K562 (cell line): ENCODE results near the gene BRSK1. TPM values are rescaled to one million over a fixed set of nuclear protein-coding genes. Genes with fewer than 3 reads are reported as not detected.

ENCODE experiments used
- ATAC-seq: fragments of 200-7000 bp; cut with Tn5 transposase; 3 replicates; pipeline ENCODE4 v1.9.1; 2020; ENCODE audit warnings: moderate library complexity
- BruUV-seq: library from RNA; stranded (reverse); fragments of 400-500 nt; replicated peaks from 2 replicates; lab custom pipeline; 2021; lab: Mats Ljungman, UMichigan
- CTCF ChIA-PET: fragments of 300-600 bp; formaldehyde crosslinking; extraction: SDS; loops from one replicate; lab custom pipeline; 2021; ENCODE audit warnings: low intra/inter-chr PET ratio; lab: Yijun Ruan, JAX
- POLR2A ChIA-PET: fragments of 300-600, 350-650 bp; sonication (Branson Sonifier 250); formaldehyde crosslinking; extraction: SDS; loops from one replicate; lab custom pipeline; 2021; ENCODE audit warnings: antibody characterized with exemption, inconsistent platforms; lab: Yijun Ruan, JAX
- DNase-seq, 4 experiments: peaks; one replicate each; pipeline versions ENCODE4 v3.0.0 to v3.0.0-alpha.2; 2011 to 2018; ENCODE audit warnings: low spot score in 3 of 4, mixed read lengths in 3 of 4; ENCODE audit errors: extremely low read depth in 1 of 4
- FAIRE-seq: peaks from 2 replicates; lab custom pipeline; 2011; peaks lifted over from hg19 to GRCh38; lab: Jason Lieb, UNC
- H2AFZ ChIP-seq: 2 replicates; pipeline ENCODE4 v1.6.0; 2011; ENCODE audit warnings: low read depth, low read length, control low read depth, inconsistent platforms
- H3K27ac ChIP-seq: fragments of 200-600 bp; 3 replicates; pipeline ENCODE4 v1.8.0; 2011; ENCODE audit warnings: low read depth, mild to moderate bottlenecking, control low read depth, inconsistent platforms, low read length, moderate library complexity, mixed read lengths; ENCODE audit errors: extremely low read depth
- H3K27me3 ChIP-seq, 2 experiments: fragments of 300-600 bp in 1 of 2; 2 replicates in 1 of 2; 3 replicates in 1 of 2; pipeline versions ENCODE4 v1.6.0 to v1.8.0; 2011; ENCODE audit warnings: inconsistent platforms in 2 of 2, low read length in 2 of 2, mild to moderate bottlenecking in 1 of 2, mixed read lengths in 1 of 2, moderate library complexity in 1 of 2; ENCODE audit not compliant: control insufficient read depth in 2 of 2, insufficient read depth in 2 of 2
- H3K36me3 ChIP-seq: fragments of 300-600 bp; 3 replicates; pipeline ENCODE4 v1.8.0; 2011; ENCODE audit warnings: mild to moderate bottlenecking, low read length, inconsistent platforms; ENCODE audit not compliant: control insufficient read depth, insufficient read depth
- H3K4me1 ChIP-seq, 2 experiments: fragments of 200-600 bp in 1 of 2; replicated peaks in 1 of 2; 2 replicates in 1 of 2; 3 replicates in 1 of 2; pipeline versions ENCODE4 v1.5.1 to v1.8.0; 2011; ENCODE audit warnings: inconsistent platforms in 2 of 2, low read length in 2 of 2, mild to moderate bottlenecking in 1 of 2, mixed read lengths in 1 of 2, moderate library complexity in 1 of 2; ENCODE audit not compliant: control insufficient read depth in 2 of 2, insufficient read depth in 2 of 2
- H3K4me2 ChIP-seq: 2 replicates; pipeline ENCODE4 v1.6.1; 2011; ENCODE audit warnings: low read length, control low read depth, inconsistent platforms, mixed read lengths; ENCODE audit not compliant: insufficient read depth
- H3K4me3 ChIP-seq: fragments of 200-600 bp; sonication (generic), shearing (Covaris generic); 2 replicates; pipeline ENCODE4 v1.5.1; 2016; ENCODE audit warnings: control low read depth, inconsistent platforms
- H3K79me2 ChIP-seq: fragments of 200-600 bp; 3 replicates; pipeline ENCODE4 v1.8.0; 2011; ENCODE audit warnings: low read length, inconsistent platforms; ENCODE audit not compliant: control insufficient read depth, insufficient read depth
- H3K9ac ChIP-seq, 2 experiments: 2 replicates each; pipeline versions ENCODE4 v1.6.0 to v1.6.1; 2011; ENCODE audit warnings: low read depth in 2 of 2, low read length in 2 of 2, control low read depth in 1 of 2, inconsistent platforms in 1 of 2, mild to moderate bottlenecking in 1 of 2, mixed read lengths in 1 of 2; ENCODE audit not compliant: insufficient read depth in 1 of 2
- H3K9me1 ChIP-seq: one replicate; pipeline ENCODE4 v1.6.0; 2011; ENCODE audit warnings: inconsistent platforms, mild to moderate bottlenecking, low read length, moderate library complexity; ENCODE audit not compliant: control insufficient read depth, insufficient read depth
- H3K9me3 ChIP-seq: replicated peaks from 2 replicates; pipeline ENCODE4 v1.5.1; 2011; ENCODE audit warnings: low read depth, low read length, inconsistent platforms; ENCODE audit not compliant: control insufficient read depth, insufficient read depth
- H4K20me1 ChIP-seq: replicated peaks from 2 replicates; pipeline ENCODE4 v1.6.1; 2011; ENCODE audit warnings: low read length, inconsistent platforms, mixed read lengths; ENCODE audit not compliant: control insufficient read depth, insufficient read depth
- CC2D1A ChIP-seq: fragments of 450-650 bp; IDR thresholded peaks from 2 replicates; pipeline ENCODE4 v1.6.1; 2017; ENCODE audit warnings: mild to moderate bottlenecking
- CEBPG ChIP-seq, 3 experiments: fragments of 200-800 bp in 1 of 3; sonication (Bioruptor generic) in 1 of 3; sonication (generic) in 1 of 3; formaldehyde crosslinking in 1 of 3; IDR thresholded peaks in 2 of 3; conservative IDR thresholded peaks in 1 of 3; 2 replicates each; pipeline versions ENCODE4 v1.6.1 to v1.8.0; 2016 to 2022; ENCODE audit warnings: missing compliant biosample characterization in 2 of 3, missing genetic modification characterization in 2 of 3, mild to moderate bottlenecking in 1 of 3, missing genetic modification reagents in 1 of 3
- DNMT1 ChIP-seq: fragments of 450-650 bp; IDR thresholded peaks from 2 replicates; pipeline ENCODE4 v1.6.1; 2016; ENCODE audit warnings: antibody characterized with exemption, mild to moderate bottlenecking
- ELF1 ChIP-seq: fragments of 200-800 bp; sonication (Bioruptor generic); IDR thresholded peaks from 2 replicates; pipeline ENCODE4 v1.6.1; 2016; ENCODE audit warnings: missing genetic modification characterization, missing compliant biosample characterization
- HMG20B ChIP-seq: fragments of 250-450 bp; sonication (Bioruptor Pico); IDR thresholded peaks from 2 replicates; pipeline ENCODE4 v1.5.0; 2021; ENCODE audit warnings: mild to moderate bottlenecking
- KDM5B ChIP-seq: fragments of 200-600 bp; sonication (generic); IDR thresholded peaks from 2 replicates; pipeline ENCODE4 v1.6.1; 2012; ENCODE audit warnings: low read depth, mild to moderate bottlenecking, moderate library complexity, low read length, control low read depth, inconsistent platforms; ENCODE audit not compliant: insufficient replicate concordance
- KLF16 ChIP-seq: IDR thresholded peaks from 2 replicates; pipeline ENCODE4 v1.6.1; 2016; ENCODE audit warnings: antibody characterized with exemption
- L3MBTL2 ChIP-seq: fragments of 450-650 bp; IDR thresholded peaks from 2 replicates; pipeline ENCODE4 v1.6.1; 2016; ENCODE audit warnings: mild to moderate bottlenecking, moderate library complexity
- MIER1 ChIP-seq: fragments of 450-650 bp; IDR thresholded peaks from 2 replicates; pipeline ENCODE4 v1.6.1; 2016; ENCODE audit warnings: antibody characterized with exemption, mild to moderate bottlenecking, low read depth
- MLLT1 ChIP-seq, 2 experiments: fragments of 450-650 bp; IDR thresholded peaks; 2 replicates each; pipeline ENCODE4 v1.6.1; 2016
- NCOA1 ChIP-seq: fragments of 450-650 bp; IDR thresholded peaks from 2 replicates; pipeline ENCODE4 v1.6.1; 2016; ENCODE audit warnings: low read depth
- PHF8 ChIP-seq: fragments of 200-600 bp; sonication (generic); IDR thresholded peaks from 2 replicates; pipeline ENCODE4 v1.6.1; 2012; ENCODE audit warnings: mixed run types, mild to moderate bottlenecking, inconsistent platforms, low read length, moderate library complexity, borderline replicate concordance
- RAD21 ChIP-seq, 2 experiments: fragments of 250-450 bp in 1 of 2; fragments of 450-650 bp in 1 of 2; sonication (Bioruptor Pico) in 1 of 2; formaldehyde crosslinking in 1 of 2; IDR thresholded peaks in 1 of 2; conservative IDR thresholded peaks in 1 of 2; 2 replicates each; pipeline versions ENCODE4 v1.4.0 to v1.8.0; 2020 to 2022; ENCODE audit warnings: mild to moderate bottlenecking in 2 of 2, moderate library complexity in 1 of 2
- SUPT5H ChIP-seq: fragments of 450-650 bp; IDR thresholded peaks from 2 replicates; pipeline ENCODE4 v1.6.1; 2016
- TOE1 ChIP-seq, 2 experiments: fragments of 450-650 bp in 1 of 2; sonication (generic) in 1 of 2; formaldehyde crosslinking in 1 of 2; IDR thresholded peaks; 2 replicates each; pipeline versions ENCODE4 v1.7.1 to v1.8.0; 2016 to 2022; ENCODE audit warnings: borderline replicate concordance in 2 of 2, mild to moderate bottlenecking in 2 of 2, antibody characterized with exemption in 1 of 2, inconsistent platforms in 1 of 2, low read depth in 1 of 2, missing genetic modification reagents in 1 of 2, moderate library complexity in 1 of 2
- ZNF224 ChIP-seq: sonication (generic); formaldehyde crosslinking; IDR thresholded peaks from 2 replicates; pipeline ENCODE4 v1.8.0; 2022; ENCODE audit warnings: mild to moderate bottlenecking, missing genetic modification reagents
- ZNF41 ChIP-seq: fragments of 250-450 bp; sonication (Bioruptor Pico); conservative IDR thresholded peaks from 2 replicates; pipeline ENCODE4 v1.4.0; 2020; ENCODE audit warnings: mild to moderate bottlenecking
- ZZZ3 ChIP-seq: fragments of 450-650 bp; IDR thresholded peaks from 2 replicates; pipeline ENCODE4 v1.6.1; 2016; ENCODE audit warnings: antibody characterized with exemption, mild to moderate bottlenecking, moderate library complexity
- WGBS: fragments of 100-300 bp; shearing (Covaris generic); methylation state at CpG from one replicate; pipeline ENCODE4 v1.1.6; 2016; ENCODE audit warnings: low coverage, mixed read lengths; ENCODE audit not compliant: insufficient coverage; ENCODE audit errors: missing lambda C conversion rate; 5-methylcytosine and 5-hydroxymethylcytosine counted together
- in situ Hi-C: fragments of 300-500 bp; cut with MboI; formaldehyde crosslinking; loops from 4 replicates; pipeline ENCODE4 v1.15.0; 2018; ENCODE audit warnings: inconsistent platforms, mixed read lengths
- intact Hi-C: fragments of 100-400 bp; cut with micrococcal nuclease; formaldehyde crosslinking; loops from 2 replicates; pipeline ENCODE4 v1.14.2; 2022
- polyA plus RNA-seq, 8 experiments: library from polyadenylated mRNA; depleted of rRNA in 4 of 8; stranded (reverse) in 5 of 8; unstranded in 3 of 8; fragments of >200 nt; fragmentation: Nextera tagmentation in 2 of 8; fragmentation: Illumina TruSeq in 1 of 8; extraction: Ambion mirVana in 2 of 8; extraction: Trizol in 1 of 8; gene quantifications; 2 replicates each; pipeline versions ENCODE4 v1.2.1 to v1.2.3, GENCODE V29; 2011 to 2014; ENCODE audit warnings: inconsistent platforms in 1 of 8, missing spikeins in 1 of 8
- total RNA-seq, 7 experiments: library from RNA; depleted of rRNA in 6 of 7; stranded (reverse); fragments of >200 nt in 6 of 7; fragmentation: Illumina TruSeq in 2 of 7; extraction: Trizol in 2 of 7; gene quantifications; 2 replicates each; pipeline versions ENCODE4 v1.2.1 to v1.2.3, GENCODE V29; 2011 to 2021; ENCODE audit warnings: low replicate concordance in 1 of 7

The BRSK1 gene
- total and polyA plus RNA-seq, 9 of the 15 experiments (the other 6 are each of a cell fraction or from before 2014, with no cell fraction given) = 1.7 to 9.3 (median 3.8) TPM; not detected in 2

DNA sequence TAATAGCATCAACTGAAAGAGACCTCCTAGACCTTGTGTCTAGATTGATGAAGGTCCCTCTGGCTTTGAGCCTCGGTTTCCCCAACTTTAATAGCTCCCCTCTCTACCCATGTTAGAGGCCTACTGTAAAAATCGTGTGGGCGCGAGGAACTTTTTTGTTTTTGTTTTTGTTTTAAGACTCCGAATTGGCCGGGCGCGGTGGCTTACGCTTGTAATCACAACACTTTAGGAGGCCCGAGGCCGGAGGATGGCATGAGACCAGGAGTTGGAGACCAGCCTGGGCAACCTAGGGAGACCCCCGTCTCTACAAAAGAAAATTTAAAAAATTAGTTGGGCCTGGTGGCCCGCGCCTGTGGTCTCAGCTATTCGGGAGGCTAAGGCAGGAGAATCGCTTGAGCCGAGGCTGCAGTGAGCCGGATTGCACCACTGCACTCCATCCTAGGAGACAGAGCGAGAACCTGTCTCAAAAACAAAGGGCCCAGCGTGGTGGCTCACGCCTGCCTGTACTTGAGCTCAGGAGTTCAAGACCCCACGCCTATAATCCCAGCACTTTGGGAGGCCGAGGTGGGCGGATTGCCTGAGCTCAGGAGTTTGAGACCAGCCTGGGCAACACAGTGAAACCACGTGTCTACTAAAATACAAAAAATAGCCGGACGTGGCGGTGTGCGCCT lies 24.1 kb upstream of the BRSK1 start:
- H3K9me1 ChIP-seq = peaks cover 4% of the 10 kb centered on the region
- H3K4me2 ChIP-seq = peak overlapping the region; percentile 96
- peaks cover 24% of the 10 kb centered on the region for H3K36me3 ChIP-seq
- DNase-seq = peak in 1 of 4 experiments; percentile 42
- TSS peak; percentile 99 for BruUV-seq
- H2AFZ ChIP-seq = peak overlapping the region; percentile 75
- in situ Hi-C loops = no loop called here
- FAIRE-seq = no peak
- H3K9ac ChIP-seq = peak overlapping the region; percentile 83 to 99
- H3K4me3 ChIP-seq = peak overlapping the region; percentile 94
- ChIA-PET CTCF (no interaction called here), POLR2A (interaction anchor here (0.6 to 3.4 kb wide), 33 partner anchors 9 to 368 kb away, joined by 3 to 34 read pairs (median 4); partner anchors contain the start of genes HSPBP1, KMT5C, RPL28 and TMEM190)
- no peak for ATAC-seq
- H4K20me1 ChIP-seq = peaks cover 34% of the 10 kb centered on the region
- H3K4me1 ChIP-seq = peaks cover 34 to 48% of the 10 kb centered on the region in 2 experiments; a peak in 4 of 5 replicates
- peaks cover 42% of the 10 kb centered on the region for H3K79me2 ChIP-seq
- H3K27me3 ChIP-seq = no peaks in the 10 kb centered on the region
- H3K9me3 ChIP-seq = no peaks in the 10 kb centered on the region
- H3K27ac ChIP-seq = peak overlapping the region; percentile 92
- WGBS = 19% methylated on average over 29 of the region's 29 CpGs
- intact Hi-C loops = loop anchor here (1.0 to 2.0 kb wide), 2 partner anchors 21 to 43 kb away; partner anchors contain the start of gene HSPBP1
- peak; percentile 29; the same call in 1 of the 2 replicates for TF ChIP-seq HMG20B (CRISPR knock-in tag)
- 0 out of 2 replicates have a peak, but pooled peaks have one; percentile 2 for TF ChIP-seq KLF16
- peak; percentile 56; the same call in 1 of the 2 replicates for TF ChIP-seq PHF8
- no peak for TF ChIP-seq ZNF224
- peak; percentile 13 for TF ChIP-seq KDM5B
- TF ChIP-seq ZZZ3 = 0 out of 2 replicates have a peak, but pooled peaks have one; percentile 41
- peak; percentile 79 for TF ChIP-seq SUPT5H
- TF ChIP-seq TOE1 (IDR thresholded peaks at IDR 0.05; ENCODE audit: borderline replicate concordance) = 0 out of 2 replicates have a peak, but pooled peaks have one; percentile 46
- no peak for TF ChIP-seq TOE1 (CRISPR knock-in tag; IDR thresholded peaks at IDR 0.05; ENCODE audit: borderline replicate concordance, low read depth)
- TF ChIP-seq CC2D1A = peak; percentile 12; the same call in 1 of the 2 replicates
- 0 out of 4 replicates have a peak, but pooled peaks of 1 of the 2 experiments have one; percentile 9 for TF ChIP-seq RAD21 (CRISPR knock-in tag; conservative IDR thresholded peaks at IDR 0.05 in 1 of 2, IDR thresholded peaks at IDR 0.05 in 1 of 2)
- TF ChIP-seq CEBPG (CRISPR knock-in tag; IDR thresholded peaks at IDR 0.05) = no peak
- 0 out of 4 replicates have a peak, but pooled peaks of 1 of the 2 experiments have one; percentile 12 for TF ChIP-seq CEBPG (tag; conservative IDR thresholded peaks at IDR 0.05 in 1 of 2, IDR thresholded peaks at IDR 0.05 in 1 of 2)
- TF ChIP-seq ELF1 (tag) = peak; percentile 41; the same call in 1 of the 2 replicates
- TF ChIP-seq L3MBTL2 = peak; percentile 73; the same call in 1 of the 2 replicates
- peak; percentile 59; the same call in 1 of the 2 replicates for TF ChIP-seq MIER1
- TF ChIP-seq DNMT1 = 0 out of 2 replicates have a peak, but pooled peaks have one; percentile 86
- peak; percentile 7; the same call in 1 of the 2 replicates for TF ChIP-seq NCOA1
- peak in 1 of 2 experiments; percentile 66; a peak in 1 of 4 replicates for TF ChIP-seq MLLT1 (IDR thresholded peaks at IDR 0.05)
- TF ChIP-seq ZNF41 (CRISPR knock-in tag) = 0 out of 2 replicates have a peak, but pooled peaks have one; percentile 33
